GM12801 (cell line): ENCODE measurements around the gene SPRED2.

Experiments
- CTCF ChIP-seq: IDR thresholded peaks from one replicate; pipeline ENCODE4 v1.5.1; 2011; ENCODE audit warnings: control low read depth; ENCODE audit not compliant: insufficient read length; ENCODE audit errors: extremely low read depth

Gene SPRED2

GRCh38 chr2:65397122-65397521 is 35.3 kb downstream of the SPRED2 start:
- no peak for TF ChIP-seq CTCF

DNA sequence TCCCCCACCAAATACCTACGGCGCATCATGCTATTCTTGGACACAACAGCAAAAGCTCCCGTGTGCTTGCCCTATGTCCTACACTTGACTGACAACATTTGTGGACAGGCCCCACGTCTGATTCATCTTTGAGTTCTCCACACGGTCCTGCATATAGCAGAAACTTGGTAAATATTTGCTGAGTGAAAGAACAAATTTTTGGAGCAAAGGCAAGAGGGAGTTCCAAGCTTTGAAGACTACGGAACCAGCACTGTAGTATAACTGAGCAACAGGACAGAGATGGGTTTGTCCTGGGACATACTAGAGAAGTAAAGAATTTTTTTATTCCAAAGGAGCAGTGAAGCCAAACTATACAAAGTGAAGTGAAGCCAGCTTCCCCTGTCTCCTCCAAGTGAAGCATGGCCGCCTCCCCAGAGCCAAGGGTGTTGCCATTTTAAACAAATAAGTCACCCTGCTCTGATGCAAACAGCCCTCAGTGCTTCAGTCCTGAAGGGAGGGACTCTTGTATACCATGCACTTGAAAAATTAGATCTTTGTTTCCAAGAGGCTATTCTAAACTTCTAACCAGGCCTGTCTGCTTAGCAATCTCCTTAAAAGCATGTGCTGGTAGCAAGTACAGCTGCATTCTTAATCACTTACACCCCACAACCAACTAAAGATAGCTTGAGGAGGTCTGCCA is 35.9 kb downstream of the SPRED2 start:
- TF ChIP-seq CTCF = no peak

DNA sequence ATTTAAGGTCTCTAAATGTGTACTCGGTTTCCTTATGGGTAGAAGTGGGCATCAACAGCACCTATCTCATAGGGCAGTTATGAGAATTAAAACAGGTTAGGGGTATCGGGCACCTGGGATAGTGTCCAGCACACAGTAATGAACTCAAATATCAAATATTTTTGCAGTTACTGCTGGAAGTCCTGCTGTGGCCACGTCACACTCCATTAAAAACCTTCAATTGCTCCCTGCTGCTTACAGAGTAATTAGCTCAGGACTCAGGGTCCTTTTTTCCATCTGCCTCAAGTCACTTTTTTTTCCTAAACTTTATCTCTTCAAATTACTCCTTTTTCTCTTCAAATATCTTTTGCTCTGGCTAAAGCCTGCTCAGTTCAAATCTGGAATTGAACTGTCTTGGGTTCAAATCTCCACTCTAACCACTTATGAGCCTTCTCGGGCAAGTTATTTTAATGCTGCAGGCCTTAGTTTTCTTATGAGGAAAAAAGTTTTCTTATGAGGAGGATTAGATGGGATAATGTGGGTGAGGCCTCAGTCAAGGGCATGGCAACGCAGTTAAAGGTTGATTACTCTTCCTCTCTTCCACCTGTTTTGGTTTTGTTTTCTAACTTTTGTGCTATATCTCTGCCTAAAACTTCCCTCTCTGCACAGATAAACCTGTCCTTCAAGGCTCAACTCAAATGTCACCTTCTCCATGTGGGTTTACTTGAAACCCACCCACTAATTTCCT is 36.6 kb downstream of the SPRED2 start:
- no peak for TF ChIP-seq CTCF

DNA sequence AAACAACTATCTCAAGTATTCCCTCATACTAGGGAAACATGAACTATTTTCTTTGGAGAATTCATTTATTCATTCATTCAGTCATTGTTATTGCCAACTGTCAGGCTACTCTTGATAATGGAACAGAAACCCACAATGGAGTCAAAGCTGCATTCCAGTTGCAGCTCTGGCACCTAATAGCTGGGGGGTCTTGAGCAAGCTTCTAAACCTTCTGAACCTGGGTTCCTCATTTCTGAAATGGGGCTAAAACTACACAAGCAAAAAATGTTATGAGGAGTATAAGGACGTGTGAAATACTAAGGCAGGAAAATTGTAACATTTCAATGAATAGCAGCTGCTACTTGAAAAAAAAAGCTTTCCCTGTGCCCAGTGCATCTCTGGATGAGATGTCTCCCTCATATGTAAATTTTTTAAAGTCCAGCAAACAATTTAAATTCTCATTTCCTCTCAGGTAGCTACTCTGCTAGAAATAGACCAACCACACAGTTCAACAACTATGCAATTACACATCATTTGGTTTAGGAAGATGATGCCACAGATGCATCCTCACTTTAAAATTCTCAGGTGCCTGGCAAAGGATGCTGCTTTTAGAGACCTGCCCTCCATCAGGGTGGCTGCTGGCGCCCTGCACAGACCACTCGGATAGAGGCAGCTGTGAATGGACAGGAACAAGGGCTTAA is 38.5 kb downstream of the SPRED2 start:
- no peak for TF ChIP-seq CTCF

- no peak for TF ChIP-seq CTCF
Observed at GRCh38 chr2:65393046-65393445, 39.4 kb downstream of the SPRED2 start.

DNA sequence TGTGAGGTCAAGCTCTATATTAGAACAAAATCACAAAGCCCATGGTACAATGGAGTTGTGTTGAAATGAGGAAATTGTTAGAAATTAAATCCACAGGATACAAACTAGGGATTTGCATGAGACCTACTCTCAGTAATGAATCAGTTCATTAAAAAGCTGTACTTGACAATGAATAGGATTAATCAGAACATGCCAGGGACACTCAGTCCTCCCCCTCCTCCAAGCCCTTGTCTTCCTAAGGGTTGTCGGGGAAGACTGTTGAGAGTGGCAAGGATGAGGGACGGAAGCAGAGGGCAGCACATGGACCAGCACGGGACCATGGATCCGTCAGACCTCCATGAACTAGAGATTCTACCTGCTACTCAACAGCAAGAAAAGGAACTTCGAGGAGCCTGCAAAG is 39.8 kb downstream of the SPRED2 start:
- no peak for TF ChIP-seq CTCF

GRCh38 chr2:65390134-65390533 is 42.3 kb downstream of the SPRED2 start:
- TF ChIP-seq CTCF = no peak
